ENCODE results near the gene NBPF3.
"Not testable (repeated sequence)": the region's sequence is repeated elsewhere in the genome, so short reads cannot be mapped to it uniquely, and the experiment has no call there.

The NBPF3 gene

GRCh38 chr1:21496063-21496462 is 56.1 kb downstream of the NBPF3 start:
- no peak for DNase-seq

- DNase-seq: no peak
Measured at GRCh38 chr1:21496886-21497285, 56.9 kb downstream of the NBPF3 start.

DNA sequence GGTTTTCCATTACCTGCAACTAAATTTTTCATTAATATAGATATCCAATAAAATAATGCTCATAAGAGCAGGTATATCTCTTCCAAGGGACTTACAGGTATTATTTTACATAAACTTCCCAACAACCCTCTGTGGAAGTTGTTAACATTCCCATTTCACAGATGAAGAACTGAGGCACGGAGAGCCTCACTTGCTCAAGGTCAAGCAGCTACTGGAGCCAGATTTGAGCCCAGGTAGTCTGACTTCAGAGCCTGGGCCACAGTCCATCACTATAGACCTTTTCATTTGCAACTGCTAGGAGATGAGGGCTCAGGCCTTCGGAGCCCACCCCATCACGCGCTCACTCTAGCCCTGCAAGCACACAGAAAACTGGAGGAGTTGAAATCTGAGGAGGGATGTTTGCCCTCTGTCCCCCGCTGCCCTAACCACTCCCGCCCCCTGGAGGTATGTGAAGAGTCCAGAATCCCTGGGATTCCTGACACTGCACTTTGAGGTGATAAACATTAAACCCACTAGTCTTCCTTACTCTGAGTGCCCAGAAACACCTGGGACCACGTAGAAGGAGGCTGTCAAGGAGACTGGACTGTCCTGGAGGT is 57.6 kb downstream of the NBPF3 start:
- DNase-seq: no peak

DNA sequence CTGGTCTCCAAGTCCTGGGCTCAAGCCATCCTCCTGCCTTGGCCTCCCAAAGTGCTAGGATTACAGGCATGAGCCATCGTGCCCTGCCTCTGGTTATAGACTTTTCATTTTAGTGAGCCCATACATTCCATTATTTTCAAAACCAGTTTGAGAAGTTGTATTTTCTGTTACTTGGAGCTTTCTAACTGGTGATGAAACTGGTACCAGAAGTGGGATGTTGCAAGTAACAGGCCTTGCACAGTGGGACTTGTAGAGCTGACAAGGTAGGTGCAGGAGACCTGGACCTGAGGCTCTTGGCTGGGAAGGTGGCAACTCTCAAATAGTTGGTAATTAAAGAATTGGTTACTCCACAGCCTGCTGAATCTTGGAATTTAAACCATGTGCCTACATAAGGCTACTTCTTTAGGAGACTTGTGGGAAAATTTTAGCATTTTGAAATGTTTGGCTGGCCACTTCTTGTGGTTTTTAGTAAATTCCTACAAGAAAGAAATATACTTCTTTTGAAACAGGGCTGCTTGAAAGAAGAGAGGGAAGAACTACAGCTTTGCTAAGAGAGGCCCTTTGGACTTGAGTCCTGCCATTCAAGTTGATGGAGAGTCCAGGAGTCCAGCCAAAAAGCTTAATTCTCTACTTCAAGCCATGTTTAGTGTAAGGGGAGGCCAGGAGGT is 59.5 kb downstream of the NBPF3 start:
- no peak for DNase-seq

DNA sequence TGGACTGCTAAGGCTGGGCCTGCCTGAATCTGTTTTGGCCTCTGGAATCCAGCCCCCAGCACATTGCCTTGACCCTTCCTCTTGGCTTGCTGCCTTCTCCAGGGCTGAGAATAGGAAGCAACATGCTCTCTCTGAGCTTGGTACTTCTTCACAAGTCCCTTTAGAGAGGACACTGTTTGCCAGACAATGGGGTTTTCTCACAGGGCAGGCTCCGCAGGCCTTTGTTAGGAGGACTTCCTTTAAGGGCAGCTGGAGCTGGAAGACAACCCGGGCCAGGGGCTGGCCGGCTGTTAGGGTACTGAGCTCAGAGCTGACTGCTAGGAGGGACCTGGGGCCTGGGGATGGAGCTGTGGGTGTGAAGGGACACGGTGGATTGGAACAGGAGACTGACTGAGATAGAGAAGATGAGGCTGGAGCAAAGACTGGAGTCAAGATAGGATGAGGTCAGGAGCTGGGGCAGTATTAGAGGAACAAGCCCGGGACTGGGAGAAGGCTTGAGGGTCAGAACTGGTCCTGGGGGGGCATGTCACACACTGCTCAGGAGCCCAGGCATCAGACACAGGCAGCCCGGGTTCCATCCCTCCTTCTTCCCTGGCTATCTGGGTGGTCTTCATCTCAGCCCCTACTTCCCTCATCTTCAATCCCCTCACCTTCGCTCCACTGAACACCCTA is 63.9 kb downstream of the NBPF3 start:
- DNase-seq: peak; percentile 55

- DNase-seq: no peak
Measured at GRCh38 chr1:21506804-21507203, 66.9 kb downstream of the NBPF3 start.

DNA sequence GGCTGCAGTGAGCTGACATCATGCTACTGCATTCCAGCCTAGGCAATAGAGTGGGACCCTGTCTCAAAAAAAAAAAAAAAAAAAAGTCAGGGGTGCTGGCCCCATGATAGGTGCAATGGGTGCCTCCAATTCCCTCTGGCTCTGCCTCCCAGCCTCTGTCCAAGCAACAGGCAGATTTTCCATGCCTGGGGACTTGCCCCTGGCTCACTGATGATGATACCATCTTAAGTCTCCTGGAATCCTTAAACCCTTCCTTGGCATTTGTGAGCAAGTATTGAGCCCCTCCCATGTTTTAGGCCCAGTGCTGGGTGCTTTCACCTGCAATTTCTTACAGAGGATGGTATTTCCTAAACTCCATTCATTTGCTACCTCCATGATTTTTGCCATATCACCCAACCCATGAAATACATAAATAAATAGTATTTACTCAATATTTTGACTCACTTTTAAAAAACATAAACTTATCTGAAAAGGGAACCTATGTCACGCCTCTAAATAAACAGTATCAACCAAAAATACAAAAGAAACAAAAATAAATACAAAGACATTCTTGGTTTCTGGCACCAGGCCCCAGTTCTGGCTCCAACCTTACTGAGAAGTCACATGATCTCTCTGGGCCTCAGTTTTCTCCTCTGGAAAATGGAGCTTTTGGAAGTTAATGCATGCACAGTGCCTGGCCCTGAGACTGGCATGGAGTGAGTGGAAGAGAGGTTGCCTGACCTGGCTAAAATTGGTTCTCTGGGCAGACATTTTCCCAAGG is 67.8 kb downstream of the NBPF3 start:
- no peak for DNase-seq

DNA sequence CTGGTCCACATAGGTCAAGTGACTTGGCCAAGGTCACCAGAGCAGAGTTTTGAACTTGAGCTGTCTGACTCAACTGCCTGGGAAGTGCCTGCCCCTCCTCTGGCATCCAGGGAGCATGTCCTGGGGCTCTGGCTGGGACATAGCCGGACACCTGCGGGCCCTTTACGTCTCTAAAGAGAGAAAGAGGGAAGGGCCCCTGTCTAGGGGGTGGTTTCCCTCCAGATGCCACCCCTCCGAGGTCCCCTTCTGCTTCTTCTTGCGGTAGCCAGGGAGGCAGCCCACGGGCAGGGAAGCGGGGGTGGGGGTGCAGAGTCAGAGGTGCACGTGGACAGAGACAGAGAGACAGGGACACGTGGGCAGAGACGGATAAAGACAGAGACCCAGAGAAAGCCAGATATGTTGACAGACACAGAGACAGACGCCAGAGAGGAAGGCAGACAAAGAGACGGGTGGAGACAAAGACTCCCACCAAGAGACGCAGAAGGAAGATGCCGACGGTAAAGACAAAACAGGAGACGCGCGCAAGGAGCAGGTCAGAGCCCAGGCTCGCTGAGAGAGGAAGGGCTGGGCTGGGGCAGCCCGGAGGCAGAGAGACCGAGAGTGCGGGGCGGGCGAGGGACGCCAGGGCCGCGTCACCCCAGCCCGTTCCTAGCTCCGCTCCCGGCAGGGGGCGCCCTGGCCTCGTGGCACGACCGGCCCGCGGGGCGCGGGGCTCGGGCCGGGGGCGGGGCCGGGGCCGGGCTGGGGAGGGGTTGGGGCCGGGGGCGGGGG is 68.8 kb downstream of the NBPF3 start:
- DNase-seq: peak; percentile 87

DNA sequence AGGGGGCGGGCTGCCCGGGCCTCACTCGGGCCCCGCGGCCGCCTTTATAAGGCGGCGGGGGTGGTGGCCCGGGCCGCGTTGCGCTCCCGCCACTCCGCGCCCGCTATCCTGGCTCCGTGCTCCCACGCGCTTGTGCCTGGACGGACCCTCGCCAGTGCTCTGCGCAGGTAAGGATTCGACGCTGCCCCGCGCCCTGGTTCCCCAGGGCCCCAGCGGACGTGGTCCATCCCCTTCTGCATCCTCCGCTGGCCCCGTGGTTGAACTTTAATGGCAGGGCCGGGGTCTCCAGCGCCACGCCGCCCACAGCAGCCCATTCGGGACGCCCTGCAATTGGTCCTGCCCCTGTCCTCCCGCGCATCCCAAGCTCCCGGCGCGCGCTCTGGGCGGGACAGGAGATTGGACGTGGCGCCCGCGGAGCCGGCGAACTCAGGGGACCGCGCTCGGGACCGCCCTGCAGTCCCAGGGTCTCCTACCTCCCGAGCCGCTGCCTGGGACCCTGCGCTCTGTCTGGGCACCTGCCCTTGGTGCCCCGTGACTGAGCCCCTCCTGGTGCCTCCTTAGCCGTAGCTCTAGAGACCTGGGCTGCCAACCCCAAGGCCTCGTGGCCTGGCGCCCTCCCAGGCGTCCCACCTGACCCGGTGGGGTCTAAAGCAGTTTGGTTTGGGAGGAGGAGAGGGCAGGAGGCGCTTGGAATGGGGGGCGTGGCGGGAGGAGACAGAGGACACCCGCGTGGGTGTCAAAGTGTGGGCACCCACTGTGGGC is 69.6 kb downstream of the NBPF3 start, which contains the start of gene ALPL:
ALPL (plus strand) TSS at position 73 of the 762 bp plus-strand sequence. CDS start 44,659 bp downstream, outside the sequence.
- no peak for DNase-seq

GRCh38 chr1:21510113-21510493 is 70.2 kb downstream of the NBPF3 start:
- no peak for DNase-seq

DNA sequence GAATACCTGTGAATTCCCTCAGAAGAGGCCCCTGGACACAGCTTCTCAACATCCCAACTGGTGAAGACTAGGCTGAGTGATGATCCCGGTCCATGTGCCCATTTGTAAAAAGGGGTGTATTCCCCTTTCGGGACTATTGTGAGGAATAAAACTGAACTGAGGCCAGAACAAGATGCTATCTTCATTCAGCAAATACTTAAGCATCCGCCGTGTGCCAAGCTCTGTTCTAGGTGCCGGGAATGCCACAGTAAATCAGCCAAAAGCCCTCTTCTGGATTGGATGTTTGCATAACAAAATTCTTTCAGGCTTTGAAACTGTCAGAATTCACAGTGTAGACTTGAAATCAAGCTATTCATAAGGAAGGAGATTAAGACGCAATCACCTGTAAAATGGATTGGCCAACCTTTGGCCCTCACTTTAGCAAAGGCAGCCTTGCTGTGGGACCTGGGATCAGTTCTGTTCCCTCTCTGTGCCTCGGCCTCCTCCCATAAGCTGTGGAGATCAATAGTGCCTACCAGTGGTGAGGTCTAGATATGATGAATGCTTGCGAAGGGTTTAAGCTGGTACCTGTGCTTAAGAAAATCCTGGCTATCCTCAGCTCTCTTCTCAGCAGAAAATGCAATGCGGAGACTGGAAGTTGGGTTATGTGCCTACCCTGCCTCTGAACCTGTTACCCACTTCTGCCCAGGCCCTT is 71.1 kb downstream of the NBPF3 start:
- DNase-seq: no peak

DNA sequence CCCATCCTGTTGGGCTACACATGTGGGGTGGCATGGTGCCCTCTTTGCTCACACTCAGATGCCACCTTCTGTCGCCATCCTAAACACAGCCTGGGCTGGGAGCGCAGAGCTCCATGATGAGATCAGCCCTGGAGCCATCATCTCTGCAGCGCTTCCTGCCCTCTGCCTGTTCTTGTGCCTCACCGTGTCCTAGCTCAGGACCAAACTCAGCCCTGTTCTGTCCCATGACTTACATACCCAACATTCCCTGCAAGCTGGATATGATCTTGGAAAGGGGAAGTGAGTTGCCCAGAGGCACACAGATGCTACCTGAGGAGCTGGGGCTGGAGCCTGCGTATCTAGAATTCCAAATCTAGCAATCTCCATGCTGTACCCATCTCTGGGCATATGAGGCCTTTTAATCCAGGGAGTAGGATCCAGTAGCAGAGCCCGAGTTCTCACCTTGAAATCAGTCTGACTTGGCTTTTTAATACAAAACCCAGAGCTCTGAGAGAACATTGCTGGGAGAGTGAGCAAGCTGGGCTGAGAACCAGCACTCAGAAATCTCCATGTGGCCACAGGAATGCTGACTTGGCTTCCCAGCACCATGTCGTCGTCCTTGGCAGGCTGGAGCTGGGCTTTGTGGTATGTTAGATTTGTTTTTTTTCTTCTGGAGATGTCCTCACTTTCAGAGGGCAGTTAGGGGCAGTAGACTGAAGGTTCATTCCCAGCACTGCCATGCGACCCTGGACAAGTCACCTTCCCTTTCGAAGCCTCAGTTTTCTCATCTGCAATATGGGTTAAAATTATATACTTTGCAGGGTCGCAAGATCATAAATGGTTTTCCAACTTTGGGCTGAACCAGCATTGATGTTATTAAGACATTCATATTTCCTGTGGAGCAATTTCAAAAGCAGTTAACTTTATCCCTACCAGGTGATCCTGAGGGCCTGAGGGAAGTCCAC is 71.9 kb downstream of the NBPF3 start:
- no peak for DNase-seq

DNA sequence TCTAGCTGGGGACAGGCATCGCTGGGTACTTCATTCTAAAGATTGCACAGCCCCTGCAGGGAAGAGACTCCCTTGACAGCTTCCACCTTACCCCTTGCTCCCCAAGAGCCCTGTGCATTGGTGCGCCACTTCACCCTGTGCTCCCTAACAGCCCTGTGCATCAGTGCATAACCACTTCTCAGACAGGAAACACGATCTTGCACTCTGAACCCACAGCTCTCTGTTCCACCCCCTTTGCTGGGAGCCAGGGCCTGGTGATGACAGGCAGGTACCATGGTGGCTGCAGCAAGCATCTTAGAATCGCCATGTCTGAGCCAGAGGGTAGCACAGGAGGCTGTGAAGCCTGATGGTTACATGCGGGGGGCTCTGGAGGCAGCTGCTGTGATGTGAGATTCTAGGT is 74.3 kb downstream of the NBPF3 start:
- DNase-seq: no peak

- no peak for DNase-seq
Measured at GRCh38 chr1:21517161-21517589, 77.2 kb downstream of the NBPF3 start.

DNA sequence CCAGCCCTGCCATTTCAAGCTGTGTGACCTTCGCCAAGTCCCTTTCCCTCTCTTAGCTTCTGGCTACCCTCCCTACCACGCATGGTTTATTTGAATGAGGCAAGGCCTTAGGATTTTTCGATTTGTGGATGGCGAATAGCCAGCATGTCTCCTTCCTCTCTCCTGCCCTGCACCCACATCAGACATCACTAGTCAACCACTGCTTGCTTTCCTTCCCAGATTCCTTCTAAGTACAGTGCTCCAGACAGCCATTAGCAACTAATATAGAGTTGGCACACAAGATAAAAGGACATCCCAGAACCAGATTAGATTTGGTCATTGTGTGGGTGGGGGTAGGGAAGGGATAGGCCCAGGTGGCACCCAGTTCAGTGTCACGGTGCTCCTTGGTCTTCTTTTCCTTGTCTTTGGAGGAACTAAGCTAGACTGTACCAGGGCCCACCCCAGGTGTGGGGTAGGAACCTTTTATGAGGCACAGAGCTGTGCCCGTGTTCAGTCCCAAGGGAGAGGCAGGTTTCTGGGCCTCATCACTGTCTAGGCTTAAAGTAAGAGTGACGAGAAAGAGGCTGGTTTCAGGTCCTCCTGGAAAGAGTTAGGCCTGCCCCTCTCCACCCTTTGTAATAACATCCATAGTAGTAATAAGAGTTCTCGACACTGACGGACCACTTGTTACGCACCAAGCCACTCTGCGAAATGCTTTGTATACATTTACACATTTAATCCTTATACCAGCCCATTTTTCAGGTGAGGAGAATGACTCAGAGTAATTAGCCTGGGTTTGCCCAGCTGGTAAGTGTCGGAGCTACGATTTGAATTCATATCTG is 77.9 kb downstream of the NBPF3 start:
- DNase-seq: no peak

DNA sequence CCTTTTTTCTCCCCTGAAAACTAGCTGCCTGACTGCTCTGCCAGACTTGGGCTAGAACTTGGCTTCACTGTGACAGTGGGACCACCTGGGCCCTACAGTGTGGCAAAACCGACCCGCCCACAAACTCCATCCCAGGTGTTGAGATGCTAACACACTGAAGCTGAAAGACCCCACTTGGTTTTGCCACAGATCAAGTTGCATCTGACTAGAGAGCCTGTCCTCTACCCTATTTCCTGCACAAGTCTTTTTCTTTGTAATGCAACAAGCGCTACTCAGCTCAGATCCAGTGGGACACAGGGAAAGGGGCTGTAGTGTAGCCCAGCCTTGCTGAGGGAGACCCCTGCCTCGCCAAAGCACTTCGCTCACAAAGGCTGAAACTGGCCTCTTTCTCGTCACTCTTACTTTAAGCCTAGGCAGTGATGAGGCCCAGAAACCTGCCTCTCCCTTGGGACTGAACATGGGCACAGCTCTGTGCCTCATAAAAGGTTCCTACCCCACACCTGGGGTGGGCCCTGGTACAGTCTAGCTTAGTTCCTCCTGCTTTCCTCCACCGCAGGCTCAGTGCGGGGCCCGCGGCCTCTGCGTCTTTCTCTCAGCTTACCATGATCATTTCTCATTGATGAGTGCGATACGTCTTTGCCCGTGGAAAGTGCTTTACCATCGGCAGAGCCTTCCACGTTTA is 79.0 kb downstream of the NBPF3 start:
- no peak for DNase-seq

GRCh38 chr1:21519486-21520070 is 79.6 kb downstream of the NBPF3 start:
- not testable (repeated sequence) for DNase-seq
